Activated T-cell treated with anti-CD3 and anti-CD28 coated beads, Interleukin-2, amount 50 U/mL, for 1 hour (primary cell): ENCODE results near the gene TMEM176A.
"Not testable (repeated sequence)": the region's sequence is repeated elsewhere in the genome, so short reads cannot be mapped to it uniquely, and the experiment has no call there.

Experiments used
- DNase-seq: peaks from one replicate; pipeline ENCODE4 v3.0.0-alpha.2; 2020

TMEM176A gene

DNA sequence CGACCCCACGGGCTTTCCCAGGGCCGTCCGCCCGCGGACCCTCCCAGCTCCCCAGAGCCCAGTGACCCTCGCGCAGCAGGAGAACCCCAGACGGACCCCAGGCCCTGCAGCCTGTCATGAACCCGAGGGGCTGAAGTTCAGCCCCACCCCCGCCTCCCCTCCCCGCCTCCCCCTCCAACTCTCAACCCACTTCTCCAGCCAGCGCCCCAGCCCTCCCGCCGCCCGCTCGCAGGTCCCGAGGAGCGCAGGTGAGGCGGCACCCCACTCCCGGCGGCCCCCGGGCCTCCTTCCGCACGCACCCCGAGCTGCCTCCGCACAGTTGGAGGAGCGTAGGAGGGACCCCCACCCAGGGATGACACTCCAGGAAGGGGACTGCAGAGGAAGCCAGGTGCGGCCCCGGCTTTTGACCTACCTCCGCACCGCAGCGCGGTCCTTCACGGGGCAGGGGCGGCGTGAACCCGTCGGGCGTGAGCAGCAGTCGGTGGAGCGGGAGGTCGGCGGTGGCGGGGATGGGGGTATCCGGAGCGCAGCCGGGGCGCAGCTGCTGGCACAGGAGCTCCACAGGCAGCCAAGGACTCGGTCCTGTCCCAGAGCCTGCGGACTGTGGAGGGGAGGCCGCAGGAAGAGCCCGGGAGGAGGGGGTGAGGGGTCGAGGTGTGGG is at the start of gene TMEM176A:
TMEM176A (plus strand) TSS at position 189 of the 661 bp plus-strand sequence. CDS start 782 bp downstream, outside the sequence.
- peak; percentile 39 for DNase-seq

GRCh38 chr7:150751702-150752101 is 48.9 kb upstream of the TMEM176A start:
- DNase-seq = no peak

- no peak for DNase-seq
These were observed 47.3 kb upstream of the TMEM176A start for GRCh38 chr7:150753239-150753638.

GRCh38 chr7:150753826-150754603 is 46.6 kb upstream of the TMEM176A start:
- DNase-seq = no peak

GRCh38 chr7:150754951-150755350 is 45.6 kb upstream of the TMEM176A start:
- no peak for DNase-seq

DNA sequence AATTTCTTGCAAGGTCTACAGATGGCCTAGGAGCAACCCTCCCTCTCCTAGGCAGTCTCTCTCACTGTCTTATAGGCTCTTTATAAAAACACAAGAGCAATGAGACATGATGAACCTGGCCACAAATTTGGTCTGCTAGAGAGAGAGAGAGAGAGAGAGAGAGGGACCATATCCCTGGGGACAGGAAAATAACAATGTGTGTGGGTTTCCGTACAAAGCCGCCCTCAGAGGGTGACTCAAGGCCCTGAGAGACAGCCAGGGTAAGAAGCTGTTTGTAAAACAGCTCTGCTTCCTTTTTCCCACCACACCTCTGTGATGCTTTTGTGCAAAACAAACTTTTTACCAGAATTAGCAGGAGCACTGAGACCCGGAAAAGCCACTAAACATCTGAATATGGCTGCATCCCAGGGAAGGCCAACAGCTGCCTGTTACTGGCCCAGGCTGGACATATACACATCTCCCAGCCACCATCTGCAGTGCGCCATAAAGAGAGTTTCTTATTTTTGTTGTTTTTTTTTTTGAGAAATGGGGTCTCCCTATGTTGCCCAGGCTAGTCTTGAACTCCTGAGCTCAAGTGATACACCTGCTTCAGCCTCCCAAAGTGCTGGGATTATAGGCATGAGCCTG is 45.0 kb upstream of the TMEM176A start:
- peak; percentile 63 for DNase-seq

- DNase-seq = peak; percentile 42
These were observed 44.4 kb upstream of the TMEM176A start for GRCh38 chr7:150756166-150756565.

- DNase-seq = no peak
These were observed 43.7 kb upstream of the TMEM176A start for GRCh38 chr7:150756858-150757257.

GRCh38 chr7:150759479-150759878 is 41.1 kb upstream of the TMEM176A start:
- no peak for DNase-seq

DNA sequence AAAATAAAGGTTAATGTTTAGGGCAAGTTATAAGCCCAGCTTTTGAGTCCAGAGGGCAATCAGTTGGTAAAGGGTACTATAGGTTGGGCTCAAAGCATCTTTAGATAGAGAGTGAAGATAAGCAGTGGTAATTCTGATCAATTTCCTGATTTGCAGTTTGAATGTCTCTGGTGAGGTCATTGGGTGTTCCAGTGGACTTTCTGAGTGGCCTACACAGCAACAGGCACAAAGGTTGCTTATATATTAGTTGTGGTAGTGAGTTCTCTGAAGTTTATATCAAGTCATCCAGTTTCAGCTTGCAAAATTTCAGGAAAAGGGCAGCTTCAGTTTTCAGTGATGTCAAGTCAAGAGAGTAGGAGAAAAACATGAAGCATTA is 34.2 kb upstream of the TMEM176A start:
- DNase-seq = no peak

- DNase-seq = no peak
These were observed 30.8 kb upstream of the TMEM176A start for GRCh38 chr7:150769768-150770167.

DNA sequence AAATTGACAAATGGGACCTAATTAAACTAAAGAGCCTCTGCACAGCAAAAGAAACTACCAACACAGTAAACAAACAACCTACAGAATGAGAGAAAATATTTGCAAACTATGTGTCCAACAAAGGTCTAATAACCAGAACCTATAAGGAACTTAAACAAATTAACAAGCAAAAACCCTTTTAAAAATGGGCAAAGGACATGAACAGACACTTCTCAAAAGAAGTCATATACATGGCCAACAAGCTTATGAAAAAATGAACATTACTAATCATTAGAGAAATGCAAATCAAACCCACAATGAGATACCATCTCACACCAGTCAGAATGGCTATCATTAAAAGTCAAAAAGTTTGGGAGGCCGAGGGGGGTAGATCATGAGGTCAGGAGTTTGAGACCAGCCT is 26.4 kb upstream of the TMEM176A start:
- DNase-seq = not testable (repeated sequence)

DNA sequence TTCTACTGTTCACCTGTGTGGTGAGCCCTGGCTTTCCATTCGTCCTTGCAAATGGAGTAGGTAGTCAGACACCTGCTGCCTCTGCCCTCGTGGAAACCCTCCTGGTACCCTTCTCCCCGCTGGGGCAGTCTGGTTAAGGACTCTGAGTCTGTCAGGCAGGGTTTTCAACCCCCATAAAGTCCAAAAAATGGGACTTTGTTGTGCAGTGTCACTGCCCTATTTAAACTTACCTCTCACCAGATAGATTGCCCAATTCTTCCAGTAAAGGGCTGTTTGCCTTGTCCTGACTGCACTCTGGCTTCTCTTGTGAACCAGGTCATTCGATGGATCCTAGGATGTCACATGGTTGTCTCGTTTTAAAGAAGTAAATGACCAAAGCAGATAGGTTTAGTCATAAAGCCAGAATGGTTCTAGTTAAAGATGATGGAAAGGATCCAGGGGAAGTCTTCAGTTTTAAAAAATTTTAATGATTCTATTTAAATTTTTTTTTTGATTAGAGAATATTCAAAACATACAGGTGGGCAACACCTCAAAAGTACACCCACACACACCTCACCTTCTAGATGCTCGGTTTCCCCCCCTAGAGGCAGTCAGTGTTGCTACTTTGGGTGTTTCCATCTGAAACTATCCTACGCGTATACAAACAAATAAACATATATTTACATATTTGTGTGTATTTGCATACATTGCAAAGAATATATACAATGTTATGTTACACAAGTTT is 22.4 kb upstream of the TMEM176A start:
- no peak for DNase-seq

GRCh38 chr7:150778738-150779301 is 21.7 kb upstream of the TMEM176A start:
- peak; percentile 75 for DNase-seq

DNA sequence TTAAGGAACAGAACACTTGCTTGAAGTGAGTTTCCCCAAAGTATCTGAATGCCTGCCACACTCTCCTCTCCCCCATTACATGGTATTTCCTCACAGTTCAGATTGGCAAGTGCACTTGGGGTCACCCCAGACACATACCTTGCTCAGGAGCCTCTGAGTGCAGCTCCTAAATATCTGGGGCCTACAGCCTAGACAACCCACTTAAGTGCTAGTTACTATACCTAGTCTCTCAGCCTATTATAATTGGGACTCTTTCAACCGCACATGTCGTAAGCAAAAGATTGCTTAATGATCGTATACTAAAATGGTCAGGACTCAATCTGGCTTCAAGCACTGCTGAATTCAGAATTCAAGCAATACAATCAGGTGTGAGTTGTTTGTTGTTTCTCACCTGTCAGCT is 20.3 kb upstream of the TMEM176A start:
- no peak for DNase-seq

GRCh38 chr7:150781103-150781502 is 19.5 kb upstream of the TMEM176A start:
- DNase-seq = no peak

DNA sequence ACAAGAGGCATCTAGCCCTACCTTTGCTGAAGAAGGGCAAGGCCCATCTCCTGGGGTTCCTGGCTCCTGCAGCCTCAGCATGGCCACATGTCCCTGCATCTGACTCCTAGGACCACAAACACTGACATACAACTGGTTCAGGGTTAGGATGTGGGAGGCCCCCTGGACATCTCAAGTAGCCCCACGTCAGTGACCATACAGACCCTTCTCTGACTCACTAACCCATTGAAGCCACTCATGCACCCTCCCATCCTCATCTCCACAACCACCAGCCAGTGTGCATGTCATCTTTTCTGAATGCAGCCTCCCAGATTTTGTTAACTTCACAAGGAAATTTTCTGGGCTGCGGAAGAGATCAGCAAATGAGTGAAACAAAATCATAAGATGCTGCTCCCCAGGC is 18.6 kb upstream of the TMEM176A start:
- DNase-seq = no peak

DNA sequence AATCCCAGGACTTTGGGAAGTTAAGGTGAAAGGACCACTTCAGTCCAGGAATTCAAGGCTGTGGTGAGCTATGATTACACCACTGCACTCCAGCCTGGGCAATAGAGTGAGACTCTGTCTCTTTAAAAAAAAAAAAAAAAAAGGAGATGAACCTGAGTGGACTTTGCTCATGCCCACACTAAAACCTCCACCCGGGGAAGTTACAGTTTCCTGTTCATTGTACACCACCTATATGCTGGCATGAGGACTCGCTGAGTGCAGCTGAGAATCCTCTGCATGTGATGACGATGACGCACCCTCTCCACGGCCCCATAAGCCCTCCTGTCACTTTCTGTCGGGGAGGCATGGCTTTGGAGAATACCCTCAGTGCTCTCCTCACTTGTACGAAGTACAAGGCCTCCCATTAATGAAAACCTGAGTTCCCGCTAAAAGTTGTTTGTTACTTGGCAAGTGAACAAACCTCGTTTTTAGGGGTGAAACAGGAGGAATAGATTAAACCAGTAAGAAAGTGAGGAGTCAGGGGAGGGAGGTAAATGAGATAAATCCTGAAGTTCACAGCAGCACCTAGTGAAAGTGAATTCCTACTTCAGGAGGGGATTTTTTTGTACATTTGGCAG is 16.3 kb upstream of the TMEM176A start:
- DNase-seq = no peak

- no peak for DNase-seq
These were observed 15.6 kb upstream of the TMEM176A start for GRCh38 chr7:150784954-150785353.

DNA sequence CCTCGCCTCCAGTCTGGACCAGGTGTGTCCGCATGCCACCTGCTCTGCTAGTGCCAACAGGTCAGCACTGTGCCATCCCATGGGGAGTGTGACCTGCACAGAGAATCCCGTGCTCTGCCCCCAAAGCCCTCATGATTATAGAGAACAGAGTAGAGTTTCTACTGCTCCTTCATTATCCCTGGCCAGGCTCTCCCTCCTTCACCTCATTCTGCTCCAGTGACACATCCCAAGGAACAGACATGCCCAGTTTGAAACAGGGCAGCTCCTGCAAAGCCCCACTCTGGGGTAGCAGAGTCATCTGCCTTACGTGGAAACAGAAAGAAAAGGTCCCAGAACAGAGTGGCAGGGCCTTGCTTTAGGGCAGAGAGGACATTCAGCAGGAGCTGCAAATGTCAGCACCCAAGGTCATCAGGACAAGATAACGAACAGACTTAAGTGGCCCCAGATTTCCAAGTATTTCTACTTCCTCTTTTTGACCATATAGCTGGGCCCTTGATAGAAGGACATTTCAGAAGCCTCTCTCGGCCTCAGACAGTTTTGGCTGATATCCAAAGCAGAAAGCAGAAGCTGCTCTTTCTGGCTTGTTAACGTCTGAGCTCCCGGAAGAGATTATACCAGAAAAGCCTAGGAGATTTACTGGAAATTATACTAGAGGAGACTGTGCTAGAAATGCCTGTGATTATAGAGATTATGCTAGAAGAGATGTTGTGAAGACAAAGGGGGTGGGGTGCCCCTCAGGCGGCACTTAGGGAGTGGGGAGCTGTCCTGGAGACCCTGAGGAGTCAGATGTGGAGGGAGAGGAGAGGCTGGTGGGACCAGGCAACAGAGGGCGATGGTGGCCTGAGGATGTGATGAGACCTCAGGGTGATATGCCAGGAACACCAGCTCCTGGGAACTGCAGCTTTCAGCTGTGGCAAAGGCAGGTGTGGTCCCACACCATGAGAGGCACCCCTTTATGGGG is 13.0 kb upstream of the TMEM176A start:
- no peak for DNase-seq
